Chondrocyte (in vitro differentiated cells): ENCODE results near the gene ANK2. TPM values are rescaled to one million over a fixed set of nuclear protein-coding genes. Genes with fewer than 3 reads are reported as not detected.
A peak's percentile ranks its signal among the peaks of the same experiment; 100 is the strongest.

Experiments
- DNase-seq: peaks from one replicate; pipeline ENCODE4 v3.0.0; 2021; ENCODE audit warnings: mixed read lengths, low spot score
- H3K27ac Mint-ChIP-seq: one replicate; pipeline ENCODE4 v1.8.0; 2021; ENCODE audit warnings: mild to moderate bottlenecking, moderate library complexity, mixed read lengths; ENCODE audit not compliant: unreplicated experiment
- H3K27me3 Mint-ChIP-seq: 2 replicates; pipeline ENCODE4 v1.8.0; 2021; ENCODE audit warnings: low read depth, mixed read lengths
- H3K36me3 Mint-ChIP-seq: 2 replicates; pipeline ENCODE4 v1.8.0; 2021; ENCODE audit warnings: low read depth, mixed read lengths
- H3K4me1 Mint-ChIP-seq: 2 replicates; pipeline ENCODE4 v1.8.0; 2021; ENCODE audit warnings: low read depth, mild to moderate bottlenecking, mixed read lengths
- H3K4me3 Mint-ChIP-seq: one replicate; pipeline ENCODE4 v1.8.0; 2021; ENCODE audit warnings: mild to moderate bottlenecking, moderate library complexity, mixed read lengths; ENCODE audit not compliant: unreplicated experiment
- H3K9me3 Mint-ChIP-seq: 2 replicates; pipeline ENCODE4 v1.8.0; 2021; ENCODE audit warnings: low read depth, mixed read lengths
- CTCF ChIP-seq: fragments of 200-600 bp; sonication (generic); IDR thresholded peaks from 2 replicates; pipeline ENCODE4 v1.5.0; 2021; ENCODE audit warnings: antibody characterized with exemption, mild to moderate bottlenecking, moderate library complexity
- total RNA-seq: library from RNA; stranded (reverse); gene quantifications from 3 replicates; pipeline ENCODE4 v1.2.1, GENCODE V29; 2021

ANK2 gene
- total RNA-seq, 1 donor from 2014 or later: 71.2 TPM

- no peak for TF ChIP-seq CTCF
- no peak for DNase-seq
- Mint-ChIP-seq H3K27me3 (no peaks in the 10 kb centered on the region), H3K4me1 (peaks cover 10% of the 10 kb centered on the region), H3K36me3 (no peaks in the 10 kb centered on the region), H3K9me3 (peaks cover 2% of the 10 kb centered on the region), H3K27ac (peak overlapping the region; percentile 78), H3K4me3 (no peak overlapping the region)
Measured at GRCh38 chr4:113052379-113052951, 3.0 kb downstream of the ANK2 start.

- H3K4me3 Mint-ChIP-seq: no peak overlapping the region
- H3K36me3 Mint-ChIP-seq: no peaks in the 10 kb centered on the region
- H3K9me3 Mint-ChIP-seq: peaks cover 2% of the 10 kb centered on the region
Measured at GRCh38 chr4:113053883-113054282, 4.4 kb downstream of the ANK2 start.

GRCh38 chr4:113056318-113056717 lies 6.9 kb downstream of the ANK2 start:
- peaks cover 13% of the 10 kb centered on the region for H3K4me1 Mint-ChIP-seq
- no peaks in the 10 kb centered on the region for H3K36me3 Mint-ChIP-seq
- TF ChIP-seq CTCF: no peak
- no peak overlapping the region for H3K4me3 Mint-ChIP-seq
- no peak overlapping the region for H3K27ac Mint-ChIP-seq
- peaks cover 2% of the 10 kb centered on the region for H3K9me3 Mint-ChIP-seq
- no peaks in the 10 kb centered on the region for H3K27me3 Mint-ChIP-seq
- DNase-seq: no peak

More at GRCh38 chr4:113053883-113054282, 4.4 kb downstream of the ANK2 start:
- Mint-ChIP-seq H3K27ac (no peak overlapping the region), H3K4me1 (peaks cover 16% of the 10 kb centered on the region), H3K27me3 (no peaks in the 10 kb centered on the region)
- no peak for TF ChIP-seq CTCF
- DNase-seq: no peak

- no peak overlapping the region for H3K27ac Mint-ChIP-seq
- H3K36me3 Mint-ChIP-seq: no peaks in the 10 kb centered on the region
- TF ChIP-seq CTCF: no peak
- H3K9me3 Mint-ChIP-seq: no peaks in the 10 kb centered on the region
- no peak overlapping the region for H3K4me3 Mint-ChIP-seq
- no peaks in the 10 kb centered on the region for H3K27me3 Mint-ChIP-seq
- H3K4me1 Mint-ChIP-seq: peaks cover 6% of the 10 kb centered on the region
- DNase-seq: no peak
Measured at GRCh38 chr4:113057891-113058290, 8.4 kb downstream of the ANK2 start.

- Mint-ChIP-seq H3K4me3 (no peak overlapping the region), H3K27ac (no peak overlapping the region), H3K27me3 (no peaks in the 10 kb centered on the region), H3K9me3 (no peaks in the 10 kb centered on the region), H3K4me1 (peaks cover 6% of the 10 kb centered on the region), H3K36me3 (no peaks in the 10 kb centered on the region)
- no peak for DNase-seq
- TF ChIP-seq CTCF: no peak
Measured at GRCh38 chr4:113059449-113060182, 10.2 kb downstream of the ANK2 start.
